ENCODE results near the gene TTC8.
"Not testable (repeated sequence)": the region's sequence is repeated elsewhere in the genome, so short reads cannot be mapped to it uniquely, and the experiment has no call there.

The TTC8 gene

DNA sequence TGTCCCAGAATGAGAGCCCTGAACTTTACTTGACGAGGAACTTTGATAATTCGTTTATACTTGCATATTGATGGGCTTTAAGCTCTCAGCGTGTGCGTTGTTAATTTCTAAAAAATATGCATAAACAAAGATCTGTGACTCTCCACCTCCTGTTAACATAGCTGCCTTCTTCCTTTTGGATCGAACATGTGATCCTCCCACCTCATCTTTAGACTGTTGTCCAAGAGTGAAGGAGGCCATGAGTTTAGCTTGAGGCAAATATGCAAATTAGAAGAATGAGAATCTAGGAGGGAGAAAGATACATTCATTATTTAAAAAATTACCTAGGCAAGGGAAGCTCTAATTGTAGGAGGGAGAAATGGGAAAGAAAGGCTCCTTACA, 617 bp downstream of the TTC8 start:
- DNase-seq (ENCODE audit: low read depth in 2 of 2), result no peak

- DNase-seq (ENCODE audit: low read depth in 2 of 2), result no peak
Measured at GRCh38 chr14:88825503-88825902, 1.1 kb downstream of the TTC8 start.

GRCh38 chr14:88829188-88829587, 4.7 kb downstream of the TTC8 start:
- no peak for DNase-seq (ENCODE audit: low read depth in 2 of 2)

- DNase-seq (ENCODE audit: low read depth in 2 of 2), result no peak
Measured at GRCh38 chr14:88829685-88830302, 5.3 kb downstream of the TTC8 start.

DNA sequence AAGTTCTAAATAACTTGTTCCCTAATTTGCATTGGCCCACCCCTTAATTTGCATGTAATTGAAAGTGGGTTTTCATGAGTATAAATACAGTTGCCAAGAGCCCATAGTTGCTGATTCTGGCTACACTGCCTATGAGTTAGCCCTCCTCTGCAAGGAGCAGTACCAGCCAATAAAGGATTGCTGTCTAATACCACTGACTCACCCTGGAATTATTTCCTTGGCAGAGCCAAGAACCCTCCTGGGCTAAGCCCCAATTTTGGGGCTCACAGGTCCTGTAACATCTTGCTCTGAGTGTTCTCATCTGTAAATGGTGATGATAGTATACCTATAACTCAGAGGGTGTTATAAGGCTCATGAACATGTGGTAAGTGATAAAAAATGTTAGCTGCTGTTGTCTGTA, 6.8 kb downstream of the TTC8 start:
- no peak for DNase-seq (ENCODE audit: low read depth in 2 of 2)

DNA sequence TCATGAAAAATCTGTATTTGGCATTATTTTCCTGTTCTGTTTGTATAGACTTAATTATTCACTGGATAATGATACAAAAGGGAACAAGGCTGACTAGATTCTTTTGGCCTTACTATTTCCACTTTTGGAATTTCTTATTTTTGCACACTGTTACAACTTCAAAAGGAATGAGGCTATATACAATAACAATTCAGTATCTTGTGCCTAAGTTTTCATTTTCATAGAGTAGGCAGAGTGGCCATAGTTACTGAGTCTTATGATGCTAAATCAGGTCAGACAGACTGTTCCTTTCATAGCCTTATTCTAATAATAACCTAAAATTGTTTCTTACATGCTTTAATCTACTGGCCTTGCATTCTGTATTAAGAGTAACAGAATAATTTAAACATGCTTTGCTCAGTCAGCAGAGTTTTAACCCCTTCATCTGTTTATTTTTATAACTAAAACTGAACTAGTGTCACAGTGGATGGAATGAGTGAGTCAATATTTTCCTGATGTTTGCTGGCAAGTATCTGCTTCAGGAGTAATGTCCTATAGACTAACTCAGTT, 10.5 kb downstream of the TTC8 start:
- no peak for DNase-seq (ENCODE audit: low read depth in 2 of 2)

DNA sequence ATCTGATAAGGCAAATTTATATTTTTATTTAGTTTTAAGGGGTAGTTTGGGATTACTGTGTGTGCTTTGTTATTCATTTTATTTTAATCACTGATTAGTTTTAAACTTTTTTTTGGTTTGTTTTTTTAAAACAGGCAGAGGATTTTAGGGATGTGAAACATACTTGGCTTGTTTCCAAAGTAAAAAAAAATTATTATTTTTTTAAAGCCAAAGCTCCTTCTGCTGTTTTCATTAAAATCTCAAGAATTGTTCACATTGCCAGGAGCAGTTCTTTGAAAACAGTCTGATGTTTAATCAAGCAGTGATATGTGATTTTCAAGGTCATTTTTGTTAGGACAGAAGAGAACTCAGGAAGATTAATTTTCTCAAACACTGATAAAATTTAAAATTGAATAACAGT, 11.2 kb downstream of the TTC8 start:
- no peak for DNase-seq (ENCODE audit: low read depth in 2 of 2)

GRCh38 chr14:88837495-88837894, 13.0 kb downstream of the TTC8 start:
- DNase-seq (ENCODE audit: low read depth in 2 of 2), result no peak

- no peak for DNase-seq (ENCODE audit: low read depth in 2 of 2)
Measured at GRCh38 chr14:88838015-88838414, 13.6 kb downstream of the TTC8 start.

GRCh38 chr14:88840926-88841325, 16.5 kb downstream of the TTC8 start:
- DNase-seq (ENCODE audit: low read depth in 2 of 2), result no peak

DNA sequence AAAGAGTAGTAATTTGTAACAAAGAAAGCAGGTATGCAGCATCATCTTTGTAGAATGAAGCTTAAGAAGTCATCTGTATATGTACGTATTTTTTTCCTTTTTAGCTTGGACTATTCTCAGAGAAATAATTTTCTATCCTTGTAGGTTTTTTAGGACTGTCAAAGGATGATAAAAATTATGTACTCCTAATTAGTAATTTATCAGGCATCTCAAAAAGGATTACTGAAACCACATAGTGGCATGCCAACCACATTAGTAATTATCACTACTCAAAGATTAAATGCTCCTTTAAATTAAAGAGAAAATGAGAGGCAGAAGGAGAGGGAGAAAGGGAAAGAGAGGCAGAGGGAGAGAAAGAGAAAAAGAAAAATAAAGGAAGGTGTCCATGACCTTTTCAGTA, 17.3 kb downstream of the TTC8 start:
- no peak for DNase-seq (ENCODE audit: low read depth in 2 of 2)

DNA sequence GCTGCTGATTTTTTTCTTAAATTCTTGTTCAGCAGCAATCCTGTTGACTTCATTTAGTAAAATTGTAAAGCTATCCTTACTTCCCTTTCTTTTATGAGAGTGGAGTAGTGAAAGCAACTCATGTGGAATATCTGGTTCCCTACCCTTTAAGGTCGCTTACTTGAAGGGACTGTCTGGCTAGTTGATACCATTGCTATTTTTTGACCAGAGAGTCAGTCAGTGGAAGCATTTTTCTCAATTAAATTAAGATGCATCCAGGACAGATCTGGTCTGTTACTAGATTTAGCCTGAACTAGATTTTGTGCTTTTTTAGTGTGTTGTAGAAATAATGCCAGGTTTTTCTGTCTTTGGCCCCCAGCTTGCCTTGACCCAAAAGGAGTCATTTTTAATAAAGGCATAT, 18.0 kb downstream of the TTC8 start:
- DNase-seq (ENCODE audit: low read depth in 2 of 2), result no peak

DNA sequence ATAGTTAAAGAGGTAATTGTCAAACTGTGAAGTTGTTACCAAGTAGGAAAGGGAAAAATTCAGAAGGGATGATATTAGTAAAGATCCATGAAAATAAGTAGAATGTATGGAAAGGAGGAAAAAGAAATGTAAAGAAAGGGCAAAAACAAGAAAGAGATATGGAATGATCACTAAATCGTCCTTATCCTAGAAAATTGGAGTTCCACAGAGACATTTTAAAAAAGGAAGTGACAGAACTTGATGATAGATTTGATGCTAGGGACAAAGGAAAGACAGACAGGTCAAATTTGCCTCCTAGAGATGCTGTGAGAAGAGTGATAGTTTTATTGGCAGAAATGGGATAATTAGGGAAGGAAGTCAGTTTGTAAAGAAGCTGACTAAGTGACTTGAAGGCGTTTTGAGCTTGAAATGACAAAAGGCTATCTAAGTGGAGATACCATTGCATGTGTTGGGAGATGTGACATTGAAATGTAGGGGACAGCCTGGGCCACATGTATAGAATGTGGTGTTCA, 20.6 kb downstream of the TTC8 start:
- no peak for DNase-seq (ENCODE audit: low read depth in 2 of 2)

- DNase-seq (ENCODE audit: low read depth in 2 of 2), result no peak
Measured at GRCh38 chr14:88848571-88848970, 24.1 kb downstream of the TTC8 start.

GRCh38 chr14:88849716-88850115, 25.3 kb downstream of the TTC8 start:
- DNase-seq (ENCODE audit: low read depth in 2 of 2), result no peak

GRCh38 chr14:88851587-88851986, 27.1 kb downstream of the TTC8 start:
- no peak for DNase-seq (ENCODE audit: low read depth in 2 of 2)

GRCh38 chr14:88852632-88853031, 28.2 kb downstream of the TTC8 start:
- no peak for DNase-seq (ENCODE audit: low read depth in 2 of 2)

- no peak for DNase-seq (ENCODE audit: low read depth in 2 of 2)
Measured at GRCh38 chr14:88853129-88853528, 28.7 kb downstream of the TTC8 start.

- no peak for DNase-seq (ENCODE audit: low read depth in 2 of 2)
Measured at GRCh38 chr14:88856786-88857366, 32.4 kb downstream of the TTC8 start.

- not testable (repeated sequence) for DNase-seq (ENCODE audit: low read depth in 2 of 2)
Measured at GRCh38 chr14:88857861-88858260, 33.4 kb downstream of the TTC8 start.

DNA sequence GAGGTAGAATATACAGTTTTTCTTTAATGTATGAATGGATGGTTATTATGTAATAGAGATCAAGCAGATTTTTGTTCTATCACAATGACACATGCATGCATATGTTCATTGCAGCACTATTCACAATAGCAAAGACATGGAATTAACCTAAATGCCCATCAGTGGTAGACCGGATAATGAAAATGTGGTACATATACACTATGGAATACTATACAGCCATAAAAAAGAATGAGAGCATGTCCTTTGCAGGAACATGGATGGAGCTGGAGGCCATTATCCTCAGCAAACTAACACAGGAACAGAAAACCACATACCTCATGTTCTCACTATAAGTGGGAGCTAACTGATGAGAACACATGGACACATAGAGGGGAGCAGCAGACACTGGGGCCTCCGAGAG, 34.7 kb downstream of the TTC8 start:
- not testable (repeated sequence) for DNase-seq (ENCODE audit: low read depth in 2 of 2)

GRCh38 chr14:88863167-88863566, 38.7 kb downstream of the TTC8 start:
- no peak for DNase-seq (ENCODE audit: low read depth in 2 of 2)

GRCh38 chr14:88864198-88864597, 39.7 kb downstream of the TTC8 start:
- DNase-seq (ENCODE audit: low read depth in 2 of 2), result no peak

DNA sequence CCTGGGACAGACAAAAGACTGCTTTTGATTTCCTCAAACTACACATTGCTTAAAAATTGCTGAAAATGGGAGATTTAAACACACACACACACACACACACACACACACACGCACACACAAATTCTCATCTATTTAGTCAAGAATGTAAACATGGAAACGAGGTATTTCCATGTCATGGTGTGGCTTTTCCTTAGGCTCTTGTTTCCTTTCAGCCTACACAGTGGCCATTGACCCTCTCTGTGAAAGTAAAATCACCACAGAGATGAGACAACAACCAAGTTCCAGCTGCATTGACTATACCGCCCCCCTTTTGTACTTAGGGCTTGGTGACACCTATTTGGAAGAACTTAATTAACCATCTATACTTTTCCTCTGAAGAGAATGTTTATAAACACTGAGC, 41.9 kb downstream of the TTC8 start:
- no peak for DNase-seq (ENCODE audit: low read depth in 2 of 2)

All from stimulated activated CD4-positive, alpha-beta T cell treated with anti-CD3 and anti-CD28 coated beads, Interleukin-1b, Interleukin-23, amount 100 ng/mL, for 1 hour (primary cell).